ENCODE results near the gene TACC2.

The TACC2 gene

DNA sequence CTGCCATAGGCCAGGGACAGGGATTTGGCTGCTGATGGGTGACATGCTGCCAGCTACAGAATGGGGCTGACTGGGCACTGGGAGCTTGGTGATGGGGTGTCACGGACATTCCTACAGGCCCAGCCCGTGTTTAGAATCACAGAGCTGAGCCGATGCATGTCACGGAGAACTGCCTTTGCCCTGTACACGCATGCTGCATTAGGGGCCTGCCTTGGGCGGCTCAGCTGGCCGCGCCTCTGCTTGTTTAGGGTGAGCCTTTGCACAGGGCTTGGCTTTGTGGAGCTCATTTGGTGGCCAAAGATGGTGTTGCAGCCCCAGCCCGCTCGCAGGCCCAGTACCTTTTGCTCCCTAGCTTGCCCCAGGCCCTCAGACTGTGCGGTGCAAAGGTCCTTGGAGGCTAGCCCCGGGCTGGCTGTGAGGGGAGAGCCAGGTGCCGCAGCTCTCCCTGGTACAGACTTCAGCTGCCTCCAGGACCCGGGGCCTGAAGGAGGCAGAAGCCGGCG lies 173.8 kb downstream of the TACC2 start:
- Histone ChIP-seq H3K4me1 (ENCODE audit: insufficient read depth, low read length) (peaks cover 25% of the 10 kb centered on the region; the same call in 1 of the 2 replicates), H3K9me3 (ENCODE audit: insufficient read depth, low read depth, low read length) (no peaks in the 10 kb centered on the region), H3K27me3 (ENCODE audit: insufficient read depth, low read length) (peaks cover 9% of the 10 kb centered on the region; the same call in 1 of the 2 replicates), H3K27ac (ENCODE audit: low read length) (peak overlapping the region; percentile 52), H3K9ac (ENCODE audit: low read depth, low read length) (peak overlapping the region; percentile 89; the same call in 1 of the 2 replicates), H3K36me3 (ENCODE audit: insufficient read depth, low read depth, low read length) (peaks cover 5% of the 10 kb centered on the region; the same call in 1 of the 2 replicates), H3K4me3 (ENCODE audit: low read length) (peak overlapping the region; percentile 72)

- peak overlapping the region; percentile 89 for H3K9ac ChIP-seq (ENCODE audit: low read depth, low read length)
- H3K4me1 ChIP-seq (ENCODE audit: insufficient read depth, low read length): peaks cover 25% of the 10 kb centered on the region; the same call in 1 of the 2 replicates
- H3K4me3 ChIP-seq (ENCODE audit: low read length): peak overlapping the region; percentile 72
- H3K27me3 ChIP-seq (ENCODE audit: insufficient read depth, low read length): peaks cover 9% of the 10 kb centered on the region; the same call in 1 of the 2 replicates
- H3K36me3 ChIP-seq (ENCODE audit: insufficient read depth, low read depth, low read length): peaks cover 5% of the 10 kb centered on the region; the same call in 1 of the 2 replicates
- H3K27ac ChIP-seq (ENCODE audit: low read length): peak overlapping the region; percentile 52
- H3K9me3 ChIP-seq (ENCODE audit: insufficient read depth, low read depth, low read length): no peaks in the 10 kb centered on the region
Observed at GRCh38 chr10:122163174-122164022, 174.4 kb downstream of the TACC2 start.

GRCh38 chr10:122164023-122164601 lies 175.1 kb downstream of the TACC2 start:
- H3K4me1 ChIP-seq (ENCODE audit: insufficient read depth, low read length): peaks cover 28% of the 10 kb centered on the region; the same call in 1 of the 2 replicates
- peak overlapping the region; percentile 72 for H3K4me3 ChIP-seq (ENCODE audit: low read length)
- H3K36me3 ChIP-seq (ENCODE audit: insufficient read depth, low read depth, low read length): peaks cover 5% of the 10 kb centered on the region; the same call in 1 of the 2 replicates
- no peak overlapping the region for H3K27ac ChIP-seq (ENCODE audit: low read length)
- no peaks in the 10 kb centered on the region for H3K9me3 ChIP-seq (ENCODE audit: insufficient read depth, low read depth, low read length)
- peaks cover 9% of the 10 kb centered on the region; the same call in 1 of the 2 replicates for H3K27me3 ChIP-seq (ENCODE audit: insufficient read depth, low read length)
- peak overlapping the region; percentile 89 for H3K9ac ChIP-seq (ENCODE audit: low read depth, low read length)

- peaks cover 28% of the 10 kb centered on the region; the same call in 1 of the 2 replicates for H3K4me1 ChIP-seq (ENCODE audit: insufficient read depth, low read length)
- no peak overlapping the region for H3K27ac ChIP-seq (ENCODE audit: low read length)
- H3K4me3 ChIP-seq (ENCODE audit: low read length): peak overlapping the region; percentile 72
- H3K9me3 ChIP-seq (ENCODE audit: insufficient read depth, low read depth, low read length): no peaks in the 10 kb centered on the region
- peaks cover 9% of the 10 kb centered on the region; the same call in 1 of the 2 replicates for H3K27me3 ChIP-seq (ENCODE audit: insufficient read depth, low read length)
- H3K9ac ChIP-seq (ENCODE audit: low read depth, low read length): peak overlapping the region; percentile 89; the same call in 1 of the 2 replicates
- H3K36me3 ChIP-seq (ENCODE audit: insufficient read depth, low read depth, low read length): peaks cover 5% of the 10 kb centered on the region; the same call in 1 of the 2 replicates
Observed at GRCh38 chr10:122164815-122165483, 176.0 kb downstream of the TACC2 start.

DNA sequence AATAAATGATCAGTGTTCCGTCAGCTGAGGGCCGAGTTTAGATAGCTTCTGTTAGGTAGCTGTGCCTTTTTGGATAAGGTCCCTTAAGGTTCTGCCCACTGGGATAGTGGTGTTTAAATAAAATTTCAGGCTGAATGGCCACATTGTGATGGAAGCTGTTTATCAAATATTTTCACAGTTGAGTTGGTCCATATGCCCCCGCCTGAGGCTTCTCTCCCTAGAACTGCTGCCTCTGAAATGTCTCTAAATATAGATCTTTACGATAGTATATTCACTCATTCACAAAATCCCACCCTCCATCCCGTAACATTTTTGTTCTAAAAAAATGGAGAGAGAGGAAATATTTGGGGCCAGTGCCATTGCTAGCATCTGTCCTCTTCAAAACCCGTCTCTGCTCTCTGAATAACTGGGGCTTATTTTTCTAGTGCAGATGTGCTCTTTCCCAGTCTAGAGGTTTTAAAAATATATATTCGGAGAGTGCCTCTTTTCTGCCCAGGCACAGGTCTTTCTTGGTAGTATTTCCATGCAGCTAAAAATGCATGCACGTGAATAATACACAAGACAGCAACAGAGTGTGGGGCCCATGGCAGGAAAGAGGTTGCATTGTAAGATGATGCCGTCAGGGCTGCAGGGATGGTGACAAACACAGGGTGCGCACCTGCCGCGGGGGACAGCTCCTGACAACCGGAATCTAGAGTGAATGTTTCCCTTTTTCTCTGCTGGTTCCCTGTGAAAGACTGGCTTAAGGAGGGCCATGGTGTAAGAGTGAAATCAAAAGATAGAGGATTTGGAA lies 176.7 kb downstream of the TACC2 start:
- no peak overlapping the region for H3K27ac ChIP-seq (ENCODE audit: low read length)
- H3K4me3 ChIP-seq (ENCODE audit: low read length): peak overlapping the region; percentile 72
- H3K4me1 ChIP-seq (ENCODE audit: insufficient read depth, low read length): peaks cover 30% of the 10 kb centered on the region
- peaks cover 5% of the 10 kb centered on the region; the same call in 1 of the 2 replicates for H3K36me3 ChIP-seq (ENCODE audit: insufficient read depth, low read depth, low read length)
- H3K9ac ChIP-seq (ENCODE audit: low read depth, low read length): peak overlapping the region; percentile 89; the same call in 1 of the 2 replicates
- H3K27me3 ChIP-seq (ENCODE audit: insufficient read depth, low read length): peaks cover 9% of the 10 kb centered on the region; the same call in 1 of the 2 replicates
- no peaks in the 10 kb centered on the region for H3K9me3 ChIP-seq (ENCODE audit: insufficient read depth, low read depth, low read length)

DNA sequence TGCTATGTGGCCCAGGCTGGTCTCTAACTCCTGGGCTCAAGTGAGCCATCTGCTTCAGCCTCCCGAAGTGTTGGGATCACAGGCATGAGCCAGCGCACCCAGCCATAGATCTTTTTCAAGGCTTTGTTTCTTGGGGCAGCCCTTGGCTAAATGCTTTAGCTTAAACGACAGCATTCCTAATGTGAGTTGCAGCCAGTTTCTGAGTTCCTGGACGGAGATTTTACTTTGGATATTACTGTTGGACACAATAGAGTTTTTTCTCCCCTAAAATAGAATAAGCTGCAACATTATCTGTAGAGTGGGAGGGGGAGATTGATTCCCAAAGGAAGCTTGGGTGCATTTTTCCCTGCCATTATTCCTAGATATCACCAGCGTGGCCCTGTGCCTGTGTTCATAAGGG lies 179.1 kb downstream of the TACC2 start:
- Histone ChIP-seq H3K4me1 (ENCODE audit: insufficient read depth, low read length) (peaks cover 44% of the 10 kb centered on the region), H3K36me3 (ENCODE audit: insufficient read depth, low read depth, low read length) (peaks cover 5% of the 10 kb centered on the region; the same call in 1 of the 2 replicates), H3K4me3 (ENCODE audit: low read length) (no peak overlapping the region), H3K27ac (ENCODE audit: low read length) (no peak overlapping the region), H3K9me3 (ENCODE audit: insufficient read depth, low read depth, low read length) (no peaks in the 10 kb centered on the region), H3K9ac (ENCODE audit: low read depth, low read length) (no peak overlapping the region), H3K27me3 (ENCODE audit: insufficient read depth, low read length) (peaks cover 9% of the 10 kb centered on the region; the same call in 1 of the 2 replicates)

GRCh38 chr10:122168598-122169394 lies 179.8 kb downstream of the TACC2 start:
- Histone ChIP-seq H3K4me3 (ENCODE audit: low read length) (no peak overlapping the region), H3K36me3 (ENCODE audit: insufficient read depth, low read depth, low read length) (peaks cover 5% of the 10 kb centered on the region; the same call in 1 of the 2 replicates), H3K9ac (ENCODE audit: low read depth, low read length) (no peak overlapping the region), H3K9me3 (ENCODE audit: insufficient read depth, low read depth, low read length) (no peaks in the 10 kb centered on the region), H3K27me3 (ENCODE audit: insufficient read depth, low read length) (peaks cover 9% of the 10 kb centered on the region; the same call in 1 of the 2 replicates), H3K4me1 (ENCODE audit: insufficient read depth, low read length) (peaks cover 44% of the 10 kb centered on the region), H3K27ac (ENCODE audit: low read length) (no peak overlapping the region)

- no peak overlapping the region for H3K4me3 ChIP-seq (ENCODE audit: low read length)
- H3K9ac ChIP-seq (ENCODE audit: low read depth, low read length): peak overlapping the region; percentile 60; the same call in 1 of the 2 replicates
- no peaks in the 10 kb centered on the region for H3K9me3 ChIP-seq (ENCODE audit: insufficient read depth, low read depth, low read length)
- H3K27ac ChIP-seq (ENCODE audit: low read length): no peak overlapping the region
- peaks cover 5% of the 10 kb centered on the region; the same call in 1 of the 2 replicates for H3K36me3 ChIP-seq (ENCODE audit: insufficient read depth, low read depth, low read length)
- no peaks in the 10 kb centered on the region for H3K27me3 ChIP-seq (ENCODE audit: insufficient read depth, low read length)
- H3K4me1 ChIP-seq (ENCODE audit: insufficient read depth, low read length): peaks cover 46% of the 10 kb centered on the region
Observed at GRCh38 chr10:122170802-122171201, 181.8 kb downstream of the TACC2 start.

DNA sequence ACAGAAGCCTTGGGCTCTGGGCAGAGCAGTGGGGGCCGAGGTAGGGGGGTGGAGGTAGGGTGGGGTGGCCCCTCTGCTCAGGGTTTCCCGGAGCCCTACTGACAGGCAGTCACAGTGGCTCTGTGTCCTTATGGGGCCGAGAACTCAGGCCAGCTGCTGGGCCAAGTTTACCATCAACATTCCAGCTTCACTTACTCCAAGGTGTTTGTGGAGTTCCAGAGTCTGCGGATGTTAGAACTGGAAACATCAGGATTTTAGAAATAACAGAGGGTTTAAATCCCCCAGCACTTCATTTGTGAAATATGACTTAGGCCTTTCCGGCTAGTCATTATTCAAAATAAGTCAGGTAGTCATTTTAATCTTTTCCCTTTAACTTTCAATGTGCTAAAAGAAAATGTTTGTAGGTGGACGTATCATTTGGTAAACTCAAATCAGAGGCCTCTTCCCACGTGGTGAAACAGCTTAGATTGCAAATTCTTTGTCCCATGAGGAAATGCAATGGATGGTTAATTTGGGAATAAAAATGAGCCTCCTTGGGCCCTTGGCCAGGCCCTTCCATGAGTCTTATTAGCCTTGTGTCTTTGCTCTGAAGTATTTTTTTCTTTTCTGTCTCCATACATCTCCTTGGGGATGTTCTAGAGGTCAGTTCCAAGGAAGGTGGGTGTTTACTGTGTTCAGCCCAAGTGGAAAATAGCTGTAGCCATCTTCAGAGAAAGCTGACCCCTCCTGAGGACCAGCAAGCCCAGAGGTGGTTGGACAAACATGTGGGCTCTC lies 182.5 kb downstream of the TACC2 start:
- H3K4me1 ChIP-seq (ENCODE audit: insufficient read depth, low read length): peaks cover 45% of the 10 kb centered on the region

More for the DNA sequence above, 182.5 kb downstream of the TACC2 start:
- peak overlapping the region; percentile 73 for H3K27ac ChIP-seq (ENCODE audit: low read length)
- no peak overlapping the region for H3K4me3 ChIP-seq (ENCODE audit: low read length)
- H3K27me3 ChIP-seq (ENCODE audit: insufficient read depth, low read length): no peaks in the 10 kb centered on the region
- H3K9me3 ChIP-seq (ENCODE audit: insufficient read depth, low read depth, low read length): no peaks in the 10 kb centered on the region
- H3K36me3 ChIP-seq (ENCODE audit: insufficient read depth, low read depth, low read length): peaks cover 3% of the 10 kb centered on the region; the same call in 1 of the 2 replicates
- H3K9ac ChIP-seq (ENCODE audit: low read depth, low read length): peak overlapping the region; percentile 60; the same call in 1 of the 2 replicates
